Keratinocyte (primary cell): ENCODE measurements around the gene LRP1B. TPM values are rescaled to one million over a fixed set of nuclear protein-coding genes. Genes with fewer than 3 reads are reported as not detected.

Experiments
- DNase-seq: peaks from one replicate; pipeline ENCODE4 v3.0.0-alpha.2; 2011; ENCODE audit warnings: low read depth, missing footprints, low spot score
- FAIRE-seq: peaks from 2 replicates; lab custom pipeline; 2011; peaks lifted over from hg19 to GRCh38; lab: Jason Lieb, UNC
- H2AFZ ChIP-seq: 2 replicates; pipeline ENCODE4 v1.6.0; 2012; ENCODE audit warnings: low read length, control low read depth, inconsistent platforms; ENCODE audit not compliant: control insufficient read depth
- H3K27ac ChIP-seq: 2 replicates; pipeline ENCODE4 v1.5.1; 2011; ENCODE audit warnings: low read length; ENCODE audit not compliant: control insufficient read depth, insufficient read depth
- H3K27me3 ChIP-seq: 3 replicates; pipeline ENCODE4 v1.6.0; 2011; ENCODE audit warnings: low read length; ENCODE audit not compliant: control insufficient read depth, insufficient read depth; ENCODE audit errors: extremely low read depth
- H3K36me3 ChIP-seq, 2 experiments: 2 replicates in 1 of 2; 3 replicates in 1 of 2; pipeline ENCODE4 v1.5.1; 2011; ENCODE audit warnings: low read length in 2 of 2, mild to moderate bottlenecking in 1 of 2; ENCODE audit not compliant: control insufficient read depth in 2 of 2, insufficient read depth in 2 of 2; ENCODE audit errors: extremely low read depth in 1 of 2
- H3K4me1 ChIP-seq: 3 replicates; pipeline ENCODE4 v1.5.1; 2011; ENCODE audit warnings: low read length; ENCODE audit not compliant: control insufficient read depth, insufficient read depth; ENCODE audit errors: extremely low read depth
- H3K4me2 ChIP-seq: 3 replicates; pipeline ENCODE4 v1.6.0; 2011; ENCODE audit warnings: low read depth, low read length; ENCODE audit not compliant: control insufficient read depth, insufficient read depth; ENCODE audit errors: extremely low read depth
- H3K4me3 ChIP-seq, 3 experiments: fragments of 200-600 bp in 1 of 3; sonication (generic) in 1 of 3; 2 replicates in 2 of 3; 3 replicates in 1 of 3; pipeline ENCODE4 v1.5.1; 2011 to 2016; ENCODE audit warnings: low read length in 3 of 3, mild to moderate bottlenecking in 3 of 3, control low read depth in 2 of 3, inconsistent platforms in 1 of 3, low read depth in 1 of 3, mixed read lengths in 1 of 3, mixed run types in 1 of 3, moderate library complexity in 1 of 3; ENCODE audit not compliant: control insufficient read depth in 2 of 3, insufficient read depth in 2 of 3; ENCODE audit errors: extremely low read depth in 1 of 3
- H3K79me2 ChIP-seq: 2 replicates; pipeline ENCODE4 v1.6.0; 2012; ENCODE audit warnings: low read length; ENCODE audit not compliant: control insufficient read depth, insufficient read depth
- H3K9ac ChIP-seq: 3 replicates; pipeline ENCODE4 v1.6.0; 2011; ENCODE audit warnings: low read length; ENCODE audit not compliant: control insufficient read depth, insufficient read depth; ENCODE audit errors: extremely low read depth
- H3K9me1 ChIP-seq: 3 replicates; pipeline ENCODE4 v1.6.0; 2011; ENCODE audit warnings: low read length; ENCODE audit not compliant: control insufficient read depth, insufficient read depth; ENCODE audit errors: extremely low read depth
- H3K9me3 ChIP-seq: 2 replicates; pipeline ENCODE4 v1.5.1; 2012; ENCODE audit warnings: low read depth, low read length; ENCODE audit not compliant: control insufficient read depth
- H4K20me1 ChIP-seq: 3 replicates; pipeline ENCODE4 v1.6.0; 2011; ENCODE audit warnings: low read length; ENCODE audit not compliant: control insufficient read depth, insufficient read depth; ENCODE audit errors: extremely low read depth
- EZH2 ChIP-seq: IDR thresholded peaks from one replicate; pipeline ENCODE4 v1.6.1; 2012; ENCODE audit warnings: inconsistent platforms, mild to moderate bottlenecking, low read length, moderate library complexity
- dilution Hi-C: fragments of 300-500 bp; cut with MboI; formaldehyde crosslinking; loops from one replicate; pipeline ENCODE4 v1.7.0; 2020; ENCODE audit warnings: low sequenced_read_pairs; ENCODE audit not compliant: extremely low pct_ligation_motif_present
- polyA plus RNA-seq, 5 experiments: library from polyadenylated mRNA; depleted of rRNA in 3 of 5; stranded (reverse) in 3 of 5; stranded (forward) in 1 of 5; unstranded in 1 of 5; fragments of >200 nt; gene quantifications; 1 replicate in 1 of 5; 2 replicates in 3 of 5; 3 replicates in 1 of 5; pipeline versions ENCODE4 v1.2.1 to v1.2.3, GENCODE V29; 2011 to 2012; ENCODE audit warnings: missing spikeins in 2 of 5, low read depth in 1 of 5, low replicate concordance in 1 of 5
- TF ChIP-seq, protein P1 (sequence below), 3 experiments: IDR thresholded peaks in 1 of 3; conservative IDR thresholded peaks in 1 of 3; optimal IDR thresholded peaks in 1 of 3; 2 replicates in 2 of 3; 3 replicates in 1 of 3; pipeline versions ENCODE3 to v1.5.1; 2011; ENCODE audit warnings: low read length in 3 of 3, mild to moderate bottlenecking in 3 of 3, moderate library complexity in 2 of 3, control low read depth in 1 of 3, inconsistent platforms in 1 of 3; ENCODE audit not compliant: insufficient read depth in 2 of 3; ENCODE audit errors: extremely low read depth in 1 of 3

Gene LRP1B
- polyA plus RNA-seq, 1 donor (not counting 4 experiments of a cell fraction or from before 2014, with no cell fraction given), result not detected

DNA sequence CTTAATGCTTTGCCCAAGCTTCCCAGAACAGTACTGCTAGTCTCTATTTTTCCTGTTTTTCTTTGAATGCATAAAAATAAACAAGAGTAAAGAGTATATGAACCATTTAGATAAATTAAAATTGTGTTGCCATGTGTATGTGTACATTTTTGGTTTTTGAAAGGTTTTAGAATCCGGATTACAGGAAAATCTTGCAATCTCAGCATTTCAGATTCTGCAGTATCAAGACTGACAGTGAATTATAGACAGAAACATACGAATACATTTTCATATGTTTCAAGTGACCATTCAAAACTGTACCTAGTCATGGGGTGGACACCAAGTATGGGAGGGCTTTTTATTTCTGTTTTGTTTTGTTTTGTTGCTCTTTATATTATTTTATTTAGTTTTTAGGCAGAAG, 604.1 kb downstream of the LRP1B start:
- H3K9me1 ChIP-seq, result no peaks in the 10 kb centered on the region
- no peak overlapping the region for H2AFZ ChIP-seq
- FAIRE-seq (no peak), DNase-seq (no peak)
- no peak overlapping the region for H3K4me2 ChIP-seq
- H3K9ac ChIP-seq, result no peak overlapping the region
- no peaks in the 10 kb centered on the region for H3K4me1 ChIP-seq
- H4K20me1 ChIP-seq, result no peaks in the 10 kb centered on the region
- H3K27ac ChIP-seq, result no peak overlapping the region
- no peaks in the 10 kb centered on the region for H3K27me3 ChIP-seq
- no peak overlapping the region for H3K4me3 ChIP-seq
- H3K79me2 ChIP-seq, result no peaks in the 10 kb centered on the region
- H3K9me3 ChIP-seq, result no peaks in the 10 kb centered on the region
- no peaks in the 10 kb centered on the region for H3K36me3 ChIP-seq
- dilution Hi-C loops, result no loop called here
- TF ChIP-seq, protein P1, sequence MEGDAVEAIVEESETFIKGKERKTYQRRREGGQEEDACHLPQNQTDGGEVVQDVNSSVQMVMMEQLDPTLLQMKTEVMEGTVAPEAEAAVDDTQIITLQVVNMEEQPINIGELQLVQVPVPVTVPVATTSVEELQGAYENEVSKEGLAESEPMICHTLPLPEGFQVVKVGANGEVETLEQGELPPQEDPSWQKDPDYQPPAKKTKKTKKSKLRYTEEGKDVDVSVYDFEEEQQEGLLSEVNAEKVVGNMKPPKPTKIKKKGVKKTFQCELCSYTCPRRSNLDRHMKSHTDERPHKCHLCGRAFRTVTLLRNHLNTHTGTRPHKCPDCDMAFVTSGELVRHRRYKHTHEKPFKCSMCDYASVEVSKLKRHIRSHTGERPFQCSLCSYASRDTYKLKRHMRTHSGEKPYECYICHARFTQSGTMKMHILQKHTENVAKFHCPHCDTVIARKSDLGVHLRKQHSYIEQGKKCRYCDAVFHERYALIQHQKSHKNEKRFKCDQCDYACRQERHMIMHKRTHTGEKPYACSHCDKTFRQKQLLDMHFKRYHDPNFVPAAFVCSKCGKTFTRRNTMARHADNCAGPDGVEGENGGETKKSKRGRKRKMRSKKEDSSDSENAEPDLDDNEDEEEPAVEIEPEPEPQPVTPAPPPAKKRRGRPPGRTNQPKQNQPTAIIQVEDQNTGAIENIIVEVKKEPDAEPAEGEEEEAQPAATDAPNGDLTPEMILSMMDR (optimal IDR thresholded peaks at IDR 0.05 in 1 of 3, IDR thresholded peaks at IDR 0.05 in 1 of 3, conservative IDR thresholded peaks at IDR 0.05 in 1 of 3; ENCODE audit: extremely low read depth in 1 of 3, insufficient read depth in 2 of 3, low read length in 3 of 3), result no peak
- TF ChIP-seq EZH2, result no peak

DNA sequence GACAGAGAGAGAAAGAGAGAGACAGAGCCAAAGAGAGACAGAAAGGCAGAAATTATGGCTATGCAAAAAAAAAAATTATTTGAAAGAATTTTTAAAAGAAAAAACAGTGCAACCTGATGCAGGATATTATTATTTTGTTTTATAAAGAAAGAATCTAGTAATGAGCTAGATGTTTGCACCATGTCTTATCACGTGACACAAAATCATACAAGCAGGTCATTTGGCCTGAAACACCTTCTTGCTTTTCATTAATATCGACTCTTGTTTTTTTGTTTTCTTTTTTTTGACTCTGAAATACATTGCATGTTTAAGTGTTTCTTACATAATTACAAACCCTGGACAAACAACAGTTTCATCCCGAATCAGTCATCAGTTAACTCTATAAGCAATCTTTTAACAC, 606.0 kb downstream of the LRP1B start:
- no peak overlapping the region for H2AFZ ChIP-seq
- no peaks in the 10 kb centered on the region for H3K4me1 ChIP-seq
- FAIRE-seq (no peak), DNase-seq (no peak)
- H3K9me3 ChIP-seq, result no peaks in the 10 kb centered on the region
- dilution Hi-C loops, result no loop called here
- H3K79me2 ChIP-seq, result no peaks in the 10 kb centered on the region
- H3K4me2 ChIP-seq, result no peak overlapping the region
- H4K20me1 ChIP-seq, result no peaks in the 10 kb centered on the region
- no peaks in the 10 kb centered on the region for H3K27me3 ChIP-seq
- H3K36me3 ChIP-seq, result no peaks in the 10 kb centered on the region
- no peak overlapping the region for H3K27ac ChIP-seq
- H3K9ac ChIP-seq, result no peak overlapping the region
- no peak for TF ChIP-seq EZH2
- TF ChIP-seq, protein P1 (optimal IDR thresholded peaks at IDR 0.05 in 1 of 3, IDR thresholded peaks at IDR 0.05 in 1 of 3, conservative IDR thresholded peaks at IDR 0.05 in 1 of 3; ENCODE audit: extremely low read depth in 1 of 3, insufficient read depth in 2 of 3, low read length in 3 of 3), result no peak
- no peak overlapping the region for H3K4me3 ChIP-seq
- no peaks in the 10 kb centered on the region for H3K9me1 ChIP-seq
